Kidney (tissue), 14 donors: ENCODE results near the gene TNFSF15. TPM values are rescaled to one million over a fixed set of nuclear protein-coding genes. Genes with fewer than 3 reads are reported as not detected.

Experiments used
- DNase-seq, 5 donors: peaks; one replicate each; pipeline ENCODE4 v3.0.0-alpha.2; 2013 to 2020
- FAIRE-seq: peaks from 2 replicates; lab custom pipeline; 2012; peaks lifted over from hg19 to GRCh38; lab: Jason Lieb, UNC
- H3K27ac ChIP-seq, 2 donors: one replicate each; pipeline ENCODE4 v1.7.0; 2013; ENCODE audit warnings: low read depth in 2 of 2, low read length in 2 of 2, inconsistent platforms in 1 of 2
- H3K27me3 ChIP-seq: one replicate; pipeline ENCODE4 v1.7.1; 2013; ENCODE audit warnings: low read length, inconsistent platforms; ENCODE audit not compliant: control insufficient read depth, insufficient read depth
- H3K36me3 ChIP-seq, 3 donors: one replicate each; pipeline versions ENCODE4 v1.7.0 to v1.7.1; 2013; ENCODE audit warnings: low read length in 3 of 3, control low read depth in 1 of 3, inconsistent platforms in 1 of 3; ENCODE audit not compliant: insufficient read depth in 3 of 3, control insufficient read depth in 2 of 3
- H3K4me1 ChIP-seq, 3 donors: one replicate each; pipeline versions ENCODE4 v1.7.0 to v1.7.1; 2013; ENCODE audit warnings: low read length in 3 of 3, inconsistent platforms in 1 of 3, low read depth in 1 of 3; ENCODE audit not compliant: control insufficient read depth in 2 of 3, insufficient read depth in 2 of 3
- H3K4me3 ChIP-seq, 3 donors: one replicate each; pipeline versions ENCODE4 v1.7.0 to v1.8.1; 2013; ENCODE audit warnings: low read length in 3 of 3, control low read depth in 1 of 3, inconsistent platforms in 1 of 3
- H3K9ac ChIP-seq, 3 donors: one replicate each; pipeline versions ENCODE4 v1.7.0 to v1.7.1; 2013; ENCODE audit warnings: low read length in 3 of 3, control low read depth in 1 of 3, inconsistent platforms in 1 of 3
- H3K9me3 ChIP-seq, 3 donors: one replicate each; pipeline versions ENCODE4 v1.7.0 to v1.7.1; 2013; ENCODE audit warnings: low read length in 3 of 3, control low read depth in 1 of 3, inconsistent platforms in 1 of 3; ENCODE audit not compliant: control insufficient read depth in 2 of 3, insufficient read depth in 1 of 3
- intact Hi-C: fragments of 100-400 bp; cut with DNase I; formaldehyde crosslinking; loops from one replicate; pipeline ENCODE4 v1.11.1; 2022
- polyA plus RNA-seq: library from polyadenylated mRNA; stranded (reverse); fragments of 350-450 nt; fragmentation: Illumina TruSeq; extraction: RNeasy Lipid Tissue Mini Kit (QIAGEN cat#74804); gene quantifications from one replicate; pipeline ENCODE4 v1.2.3, GENCODE V29; 2014; ENCODE audit warnings: low read depth, low replicate concordance; ENCODE audit not compliant: insufficient read depth
- total RNA-seq: library from RNA; stranded (reverse); fragmentation: NEBNext Ultra II Directional; extraction: Animal tissue kit (Norgen Biotek cat#: 25700); gene quantifications from one replicate; pipeline ENCODE4 v1.2.1, GENCODE V29; 2021
- TF ChIP-seq, protein P1 (sequence below): IDR thresholded peaks from 3 replicates; pipeline ENCODE4 v1.5.1; 2012; ENCODE audit warnings: mild to moderate bottlenecking, moderate library complexity, borderline replicate concordance; ENCODE audit not compliant: insufficient read depth; ENCODE audit errors: extremely low read depth
- donor health status: control.
- donor health status: control.
- donor health status: control.
- donor health status: control.
- donor health status: control.
- donor health status: DM: yes; HTN: yes; CAD: no.
- donor health status: Normal renal cell carcinoma (clear cell type).

The TNFSF15 gene
- total and polyA plus RNA-seq, 2 donors from 2014 or later, result 1.4 to 2.3 TPM

DNA sequence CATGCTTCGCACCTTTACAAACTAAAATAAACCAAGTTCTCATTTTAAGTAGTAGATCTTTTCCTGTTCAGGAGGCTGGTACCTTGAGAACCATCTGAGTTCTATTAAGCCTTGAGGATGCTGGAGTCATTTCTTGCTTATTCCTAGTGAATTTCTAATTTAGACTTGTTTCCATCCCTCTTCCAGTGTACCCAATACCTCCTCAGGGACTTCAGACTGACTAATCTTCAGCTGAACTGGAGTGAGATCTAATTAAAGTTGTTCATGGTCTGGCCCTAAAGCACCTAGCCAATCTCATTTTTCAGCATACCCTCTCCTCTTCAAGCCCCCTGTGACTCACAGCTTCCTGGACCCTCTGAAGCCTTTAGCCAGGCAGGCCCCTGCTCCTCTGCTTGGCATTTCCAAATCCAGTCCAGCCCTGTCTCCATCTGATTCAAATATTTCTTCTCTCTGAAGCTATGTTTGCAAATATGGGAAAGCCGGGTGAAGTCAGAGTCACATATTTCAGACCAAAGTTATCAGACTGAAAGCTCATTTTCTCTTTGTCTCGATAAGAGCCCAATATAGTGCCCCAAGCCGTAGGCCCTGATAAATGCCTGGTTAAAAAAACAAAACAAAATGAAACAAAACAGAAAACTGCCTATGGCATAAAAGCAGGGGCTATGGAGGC, 19.4 kb upstream of the TNFSF15 start:
- no peaks in the 10 kb centered on the region for H3K36me3 ChIP-seq
- TF ChIP-seq, protein P1, sequence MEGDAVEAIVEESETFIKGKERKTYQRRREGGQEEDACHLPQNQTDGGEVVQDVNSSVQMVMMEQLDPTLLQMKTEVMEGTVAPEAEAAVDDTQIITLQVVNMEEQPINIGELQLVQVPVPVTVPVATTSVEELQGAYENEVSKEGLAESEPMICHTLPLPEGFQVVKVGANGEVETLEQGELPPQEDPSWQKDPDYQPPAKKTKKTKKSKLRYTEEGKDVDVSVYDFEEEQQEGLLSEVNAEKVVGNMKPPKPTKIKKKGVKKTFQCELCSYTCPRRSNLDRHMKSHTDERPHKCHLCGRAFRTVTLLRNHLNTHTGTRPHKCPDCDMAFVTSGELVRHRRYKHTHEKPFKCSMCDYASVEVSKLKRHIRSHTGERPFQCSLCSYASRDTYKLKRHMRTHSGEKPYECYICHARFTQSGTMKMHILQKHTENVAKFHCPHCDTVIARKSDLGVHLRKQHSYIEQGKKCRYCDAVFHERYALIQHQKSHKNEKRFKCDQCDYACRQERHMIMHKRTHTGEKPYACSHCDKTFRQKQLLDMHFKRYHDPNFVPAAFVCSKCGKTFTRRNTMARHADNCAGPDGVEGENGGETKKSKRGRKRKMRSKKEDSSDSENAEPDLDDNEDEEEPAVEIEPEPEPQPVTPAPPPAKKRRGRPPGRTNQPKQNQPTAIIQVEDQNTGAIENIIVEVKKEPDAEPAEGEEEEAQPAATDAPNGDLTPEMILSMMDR, result no peak
- no peak overlapping the region for H3K4me3 ChIP-seq
- no peak overlapping the region for H3K27ac ChIP-seq
- H3K4me1 ChIP-seq, result peaks cover 0 to 4% (median 3%) of the 10 kb centered on the region in 3 donors
- intact Hi-C loops, result no loop called here
- no peaks in the 10 kb centered on the region for H3K27me3 ChIP-seq
- DNase-seq (no peak), FAIRE-seq (no peak)
- H3K9me3 ChIP-seq, result no peaks in the 10 kb centered on the region
- H3K9ac ChIP-seq, result no peak overlapping the region

DNA sequence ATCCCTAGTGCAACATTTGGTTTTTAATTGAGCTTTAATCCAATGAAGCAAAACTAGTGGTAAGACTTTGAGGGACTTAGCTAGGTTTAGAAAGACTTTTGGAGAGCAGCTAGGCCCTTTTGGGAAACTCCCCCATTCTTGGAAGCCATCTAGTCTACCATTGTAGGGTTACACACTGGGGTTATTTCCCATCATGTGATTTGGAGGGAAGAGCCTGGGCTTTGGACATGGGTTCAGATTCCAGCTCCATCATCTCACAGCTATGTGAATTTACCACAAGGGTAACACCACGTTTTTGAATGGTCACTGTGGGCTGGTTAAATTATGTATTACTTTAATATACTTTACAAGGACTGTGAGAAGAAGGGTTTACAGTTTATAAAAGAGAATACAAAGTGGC, 18.3 kb upstream of the TNFSF15 start:
- FAIRE-seq (no peak), DNase-seq (no peak)
- no peak overlapping the region for H3K4me3 ChIP-seq
- H3K9ac ChIP-seq, result no peak overlapping the region
- no peak overlapping the region for H3K27ac ChIP-seq
- no peaks in the 10 kb centered on the region for H3K27me3 ChIP-seq
- intact Hi-C loops, result no loop called here
- H3K4me1 ChIP-seq, result peaks cover 0 to 4% (median 3%) of the 10 kb centered on the region in 3 donors
- H3K9me3 ChIP-seq, result no peaks in the 10 kb centered on the region
- TF ChIP-seq, protein P1, result no peak
- no peaks in the 10 kb centered on the region for H3K36me3 ChIP-seq

DNA sequence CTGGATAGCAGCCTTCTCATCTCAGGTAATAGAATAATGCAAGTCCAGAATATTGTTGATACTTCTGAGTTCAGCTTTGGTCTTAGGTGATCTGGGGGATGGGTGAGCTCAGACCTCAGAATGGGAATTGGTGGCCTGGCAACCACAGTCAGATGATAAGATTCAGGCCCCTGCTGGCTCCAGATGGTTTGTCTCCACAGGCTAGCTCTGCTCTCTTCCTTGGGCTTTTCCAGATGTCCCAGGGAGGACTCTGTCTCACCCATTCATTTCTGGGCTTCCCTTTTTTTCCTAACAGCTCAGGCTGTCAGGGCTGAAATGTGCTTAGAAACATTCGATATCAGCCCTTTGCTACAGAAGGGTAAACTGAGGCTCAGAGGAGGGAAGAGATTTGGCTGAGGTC, 17.6 kb upstream of the TNFSF15 start:
- H3K36me3 ChIP-seq, result no peaks in the 10 kb centered on the region
- no peaks in the 10 kb centered on the region for H3K9me3 ChIP-seq
- no peak overlapping the region for H3K4me3 ChIP-seq
- TF ChIP-seq, protein P1, result no peak
- H3K27me3 ChIP-seq, result no peaks in the 10 kb centered on the region
- H3K4me1 ChIP-seq, result peaks cover 0 to 4% (median 3%) of the 10 kb centered on the region in 3 donors
- intact Hi-C loops, result no loop called here
- H3K9ac ChIP-seq, result no peak overlapping the region
- no peak overlapping the region for H3K27ac ChIP-seq
- FAIRE-seq (no peak), DNase-seq (peak in 1 of 5 donors; percentile 18)
